GM18873 (cell line): ENCODE results near the gene SNPH.
"Not testable (repeated sequence)": the region's sequence is repeated elsewhere in the genome, so short reads cannot be mapped to it uniquely, and the experiment has no call there.

ENCODE experiments used
- ATAC-seq: cut with Tn5 transposase; IDR thresholded peaks from one replicate; pipeline ENCODE4 v1.9.1; 2021; ENCODE audit warnings: mild to moderate bottlenecking, moderate library complexity, moderate number of reproducible peaks; ENCODE audit not compliant: unreplicated experiment, low FRiP score

The SNPH gene

GRCh38 chr20:1266167-1266973 is at the start of gene SNPH:
Gene SNPH, plus strand, starts transcription at chr20:1266294. Its CDS starts 29,946 bp downstream, at chr20:1296240.
- ATAC-seq: no peak

DNA sequence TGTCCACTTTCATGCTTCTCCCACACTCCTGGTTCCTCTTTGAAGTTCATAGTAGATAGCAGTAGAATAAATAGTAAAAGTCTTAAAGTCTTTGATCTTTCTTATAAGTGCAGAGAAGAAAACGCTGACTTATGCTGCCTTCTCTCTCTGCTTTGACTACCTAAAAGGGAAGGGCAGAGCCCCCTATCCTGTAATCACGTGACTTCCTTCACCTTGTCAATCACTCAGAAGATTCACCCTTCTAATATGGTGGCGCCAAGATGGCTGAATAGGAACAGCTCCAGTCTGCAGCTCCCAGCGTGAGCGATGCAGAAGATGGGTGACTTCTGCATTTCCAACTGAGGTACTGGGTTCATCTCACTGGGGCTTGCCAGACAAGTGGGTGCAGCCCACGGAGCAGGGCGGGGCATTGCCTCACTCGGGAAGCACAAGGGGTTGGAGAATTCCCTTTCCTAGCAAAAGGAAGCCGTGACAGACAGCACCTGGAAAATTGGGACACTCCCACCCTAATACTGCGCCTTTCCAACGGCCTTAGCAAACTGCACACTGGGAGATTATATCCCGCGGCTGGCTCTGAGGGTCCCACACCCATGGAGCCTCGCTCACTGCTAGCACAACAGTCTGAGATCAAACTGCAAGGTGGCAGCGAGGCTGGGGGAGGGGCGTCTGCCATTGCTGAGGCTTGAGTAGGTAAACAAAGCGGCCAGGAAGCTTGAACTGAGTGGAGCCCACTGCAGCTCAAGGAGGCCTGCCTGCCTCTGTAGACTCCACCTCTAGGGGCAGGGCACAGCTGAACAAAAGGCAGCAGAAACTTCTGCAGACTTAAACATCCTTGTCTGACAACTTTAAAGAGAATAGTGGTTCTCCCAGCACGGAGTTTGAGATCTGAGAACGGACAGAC is 49.3 kb upstream of the SNPH start:
- not testable (repeated sequence) for ATAC-seq

DNA sequence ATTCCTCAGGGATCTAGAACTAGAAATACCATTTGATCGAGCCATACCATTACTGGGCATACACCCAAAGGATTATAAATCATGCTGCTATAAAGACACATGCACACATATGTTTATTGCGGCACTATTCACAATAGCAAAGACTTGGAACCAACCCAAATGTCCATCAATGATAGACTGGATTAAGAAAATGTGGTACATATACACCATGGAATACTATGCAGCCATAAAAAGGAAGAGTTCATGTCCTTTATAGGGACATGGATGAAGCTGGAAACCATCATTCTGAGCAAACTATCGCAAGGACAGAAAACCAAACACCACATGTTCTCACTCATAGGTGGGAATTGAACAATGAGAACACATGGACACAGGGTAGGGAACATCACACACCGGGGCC is 43.3 kb upstream of the SNPH start:
- not testable (repeated sequence) for ATAC-seq

DNA sequence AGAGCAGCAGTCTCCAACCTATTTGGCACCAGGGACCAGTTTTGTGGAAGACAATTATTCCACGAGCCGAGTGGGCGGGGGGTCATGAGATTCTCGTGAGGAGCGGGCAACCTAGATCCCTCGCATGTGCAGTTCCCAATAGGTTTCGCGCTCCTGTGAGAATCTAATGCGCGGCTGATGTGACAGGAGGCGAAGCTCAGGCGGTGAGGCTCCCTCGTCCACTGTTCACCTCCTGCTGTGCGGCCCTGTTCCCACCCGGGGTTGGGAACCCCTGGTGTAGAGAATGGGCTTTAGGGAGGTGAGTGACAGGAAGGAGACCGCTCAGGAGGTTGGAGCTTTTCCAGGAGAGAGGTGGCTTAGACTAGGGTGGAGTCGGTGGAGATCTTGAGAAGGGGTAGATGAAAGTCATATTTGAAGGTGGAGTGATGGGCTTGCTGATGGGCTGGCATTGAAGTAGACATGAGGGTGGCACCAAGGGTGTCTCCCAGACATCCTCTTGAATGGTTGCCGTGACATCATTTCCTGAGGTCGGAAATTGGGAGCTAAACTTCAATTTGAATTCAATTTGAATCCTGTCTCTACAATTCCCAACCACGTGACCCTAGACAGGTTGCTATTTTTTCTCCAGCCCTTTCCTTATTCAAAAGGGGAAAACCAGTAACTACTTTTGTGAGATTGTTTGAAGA is 41.7 kb upstream of the SNPH start:
- no peak for ATAC-seq

DNA sequence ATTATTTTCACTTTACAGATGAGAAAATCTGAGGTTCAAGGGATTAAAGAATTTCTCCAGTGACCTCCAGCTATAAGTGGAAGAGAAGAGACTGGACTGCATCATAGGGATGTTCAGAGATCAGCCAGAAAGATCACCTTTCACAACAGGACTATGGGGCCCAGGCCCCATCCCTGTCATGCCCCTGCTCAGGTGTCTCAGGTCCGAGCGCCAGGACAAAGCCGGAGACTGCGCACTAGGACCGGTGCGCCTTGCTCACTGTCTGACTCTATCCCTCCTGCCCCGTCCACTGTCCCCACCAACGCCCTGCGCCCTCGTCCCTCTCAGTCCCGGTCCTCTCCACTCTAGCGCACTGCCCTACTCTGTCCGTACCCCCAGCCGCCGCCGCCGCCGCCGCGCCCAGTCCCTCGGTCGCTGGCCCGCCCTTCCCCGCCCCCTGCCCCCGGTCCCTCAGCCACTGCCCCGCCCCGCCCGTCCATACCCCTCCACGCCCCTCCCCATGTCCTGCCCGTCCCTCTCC is 40.8 kb upstream of the SNPH start:
- ATAC-seq: no peak

DNA sequence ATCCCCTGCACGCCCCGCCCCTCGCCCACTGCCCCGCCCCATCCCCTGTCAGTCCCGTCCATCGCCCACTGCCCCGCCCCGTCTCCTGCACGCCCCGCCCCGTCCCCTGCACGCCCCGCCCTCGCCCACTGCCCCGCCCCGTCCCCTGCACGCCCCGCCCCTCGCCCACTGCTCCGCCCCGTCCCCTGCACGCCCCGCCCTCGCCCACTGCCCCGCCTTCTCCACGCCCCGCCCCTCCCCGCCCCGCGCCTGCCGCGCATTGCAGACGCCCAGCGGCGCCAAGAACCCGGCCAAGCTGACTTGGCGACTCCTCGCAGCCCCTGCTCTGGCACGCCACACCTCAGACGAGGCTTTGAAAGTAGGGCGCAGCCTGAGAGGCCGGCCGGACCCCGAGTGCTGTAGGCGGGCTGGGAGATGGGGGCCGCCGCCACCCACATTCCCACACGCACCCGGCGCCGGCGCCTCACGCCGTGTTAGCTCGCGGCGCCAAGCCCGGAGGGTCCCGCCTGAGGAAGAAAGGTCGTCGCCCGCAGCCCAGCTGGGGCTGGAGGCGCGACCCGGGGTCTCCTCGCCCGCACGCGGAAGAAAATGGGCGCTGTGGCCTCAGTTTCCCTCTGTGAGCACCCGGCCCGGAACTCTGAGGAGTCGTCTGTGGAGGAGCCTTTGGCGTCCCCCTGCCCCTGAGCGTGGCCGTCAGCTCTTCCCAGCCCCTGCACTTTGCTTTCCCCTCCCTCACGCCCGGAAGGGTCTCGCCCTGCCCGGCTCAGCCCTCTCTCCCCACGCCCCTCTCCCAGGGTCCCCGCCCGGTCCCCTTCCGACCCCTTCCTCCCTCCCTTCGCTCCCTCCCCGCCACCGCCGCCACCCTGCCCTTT is 40.1 kb upstream of the SNPH start, which contains the start of gene RAD21L1:
RAD21L1 (plus strand) TSS at position 262 of the 872 bp plus-strand sequence. CDS start 2,410 bp downstream, outside the sequence.
- no peak for ATAC-seq

GRCh38 chr20:1229541-1229940 is 36.6 kb upstream of the SNPH start:
- no peak for ATAC-seq

DNA sequence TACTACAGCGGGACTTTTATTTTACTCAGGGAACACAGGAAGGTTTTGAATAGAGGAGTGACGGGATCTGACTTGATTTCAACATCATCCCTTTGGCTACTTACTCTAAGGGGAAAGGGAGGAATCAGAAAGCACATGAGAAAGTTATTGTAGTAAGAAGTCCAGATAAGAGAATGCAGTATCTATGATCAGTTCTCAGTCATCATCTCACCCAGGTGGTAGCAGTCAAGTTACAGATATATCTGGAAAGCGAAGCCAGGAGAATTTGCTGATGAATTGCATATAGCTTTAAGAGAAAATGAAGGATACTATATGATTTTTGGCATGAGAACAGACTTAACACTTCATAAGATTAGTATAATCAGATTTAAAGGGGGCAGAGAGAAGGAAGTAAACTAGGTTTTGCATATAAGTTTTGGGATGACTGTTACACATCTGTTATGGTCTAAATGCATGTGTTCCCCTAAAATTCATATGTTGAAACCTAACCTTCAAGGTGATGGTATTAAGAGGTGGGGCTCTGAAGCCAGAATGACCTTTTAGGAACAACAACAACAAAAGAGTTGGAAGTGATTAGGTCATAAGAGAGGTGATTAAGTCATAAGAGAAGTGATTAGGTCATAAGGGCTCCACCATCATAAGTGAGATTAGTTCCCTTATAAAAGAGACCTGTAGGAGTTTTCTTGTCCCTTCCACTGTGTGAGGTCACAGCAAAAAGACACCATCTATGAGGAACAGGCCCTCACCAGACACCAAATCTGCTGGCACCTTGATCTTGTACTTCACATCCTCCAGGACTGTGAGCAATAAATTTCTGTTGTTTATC is 33.6 kb upstream of the SNPH start:
- no peak for ATAC-seq

DNA sequence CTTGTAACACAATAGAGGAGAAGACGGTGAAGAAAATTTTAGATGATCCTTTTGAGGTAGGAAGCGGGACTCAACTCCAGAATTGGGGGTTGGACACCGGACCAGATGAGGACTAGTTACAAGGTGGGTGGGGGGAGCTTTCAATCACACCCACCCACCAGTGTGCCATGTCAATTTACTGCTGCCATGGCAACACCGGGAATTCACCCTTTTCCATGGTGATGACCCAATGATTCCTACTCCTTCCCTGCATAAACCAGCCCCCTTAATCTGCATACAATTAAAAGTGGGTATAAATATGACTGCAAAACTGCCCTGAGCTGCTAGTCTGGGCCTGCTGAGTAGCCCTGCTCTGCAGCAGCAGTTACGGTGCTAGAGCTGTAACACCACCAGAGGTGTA is 25.5 kb upstream of the SNPH start:
- ATAC-seq: no peak

DNA sequence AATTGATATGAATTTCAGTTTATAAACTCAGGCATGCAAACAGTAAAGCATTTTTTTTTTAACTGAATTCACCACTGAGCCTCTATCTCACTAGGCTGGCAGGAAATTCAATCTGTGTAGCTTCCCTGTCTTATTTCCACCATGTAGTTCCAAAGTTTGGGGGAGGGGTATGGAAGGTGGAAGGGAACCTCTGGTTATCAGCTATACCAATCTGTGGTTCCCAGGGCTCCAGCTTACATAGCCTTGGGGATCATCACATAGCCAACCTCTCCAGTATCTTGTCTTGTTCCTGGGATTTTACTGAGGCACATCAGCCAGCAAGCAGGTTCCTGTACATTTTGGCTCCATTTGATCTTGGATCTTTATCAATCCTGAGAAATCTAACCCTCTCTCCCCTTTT is 24.6 kb upstream of the SNPH start:
- no peak for ATAC-seq

DNA sequence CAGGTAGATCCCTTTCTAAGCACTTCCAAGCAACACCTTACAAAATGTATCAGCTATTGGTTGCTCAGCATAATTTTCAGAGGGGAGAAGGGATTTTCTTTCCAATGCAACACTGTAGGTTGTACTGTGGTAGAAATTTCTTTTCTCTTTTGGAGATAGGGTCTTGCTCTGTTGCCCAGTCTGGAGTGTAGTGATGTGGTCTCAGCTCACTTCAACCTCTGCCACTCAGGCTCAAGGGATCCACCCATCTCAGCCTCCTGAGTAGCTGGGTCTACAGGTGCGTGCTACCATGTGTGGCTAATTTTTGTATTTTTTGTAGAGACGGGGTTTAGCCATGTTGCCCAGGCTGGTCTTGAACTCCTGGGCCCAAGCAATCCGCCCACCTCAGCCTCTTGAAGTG is 24.0 kb upstream of the SNPH start:
- no peak for ATAC-seq

- ATAC-seq: no peak
Observed at GRCh38 chr20:1242530-1242929, 23.6 kb upstream of the SNPH start.

- ATAC-seq: no peak
Observed at GRCh38 chr20:1245578-1245977, 20.5 kb upstream of the SNPH start.

DNA sequence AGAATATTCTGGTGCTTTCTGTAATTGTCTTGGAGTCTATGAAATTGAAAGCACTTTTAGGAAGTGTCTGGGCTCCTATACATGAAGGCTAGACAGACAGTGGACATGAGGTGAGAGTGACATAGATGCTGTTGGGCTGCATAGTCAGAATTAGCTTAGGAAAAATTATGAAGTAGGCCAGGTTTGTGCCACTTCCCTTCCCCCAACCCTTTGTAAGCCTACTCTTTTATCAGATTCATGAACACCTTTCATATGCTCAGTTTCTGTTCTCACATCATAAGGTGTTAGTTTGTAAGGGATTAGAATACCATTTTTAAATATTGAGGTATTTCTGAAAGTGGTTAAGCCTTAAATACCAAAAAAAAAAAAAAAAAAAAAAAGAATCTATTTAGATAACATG is 18.4 kb upstream of the SNPH start:
- no peak for ATAC-seq

- ATAC-seq: not testable (repeated sequence)
Observed at GRCh38 chr20:1250282-1250681, 15.8 kb upstream of the SNPH start.

GRCh38 chr20:1252416-1252815 is 13.7 kb upstream of the SNPH start:
- no peak for ATAC-seq

GRCh38 chr20:1254254-1254653 is 11.8 kb upstream of the SNPH start:
- ATAC-seq: no peak

- ATAC-seq: no peak
Observed at GRCh38 chr20:1255675-1256074, 10.4 kb upstream of the SNPH start.

DNA sequence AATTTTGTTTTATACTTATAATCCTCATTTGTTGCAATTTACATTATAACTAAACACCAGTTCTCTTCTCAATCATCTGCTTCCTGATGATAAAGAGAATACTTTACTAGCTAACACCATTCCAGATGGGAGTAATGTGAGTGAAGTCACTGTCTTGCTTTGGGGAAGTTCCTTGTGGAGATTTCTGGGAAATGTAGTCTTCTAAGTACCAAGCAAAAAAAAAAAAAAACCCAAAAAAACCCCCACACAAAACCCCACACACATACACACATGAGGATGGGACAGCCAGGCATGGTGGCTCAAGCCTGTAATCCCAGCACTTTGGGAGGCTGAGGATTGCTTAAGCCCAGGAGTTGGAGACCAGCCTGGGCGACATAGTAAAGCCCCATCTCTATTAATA is 2.2 kb upstream of the SNPH start:
- no peak for ATAC-seq
